Renal pelvis (tissue), 4 donors: ENCODE data around the gene APOBEC3A. TPM values are rescaled to one million over a fixed set of nuclear protein-coding genes. Genes with fewer than 3 reads are reported as not detected.
"Not testable (repeated sequence)": the region's sequence is repeated elsewhere in the genome, so short reads cannot be mapped to it uniquely, and the experiment has no call there.

ENCODE experiments used
- DNase-seq: peaks from one replicate; pipeline ENCODE4 v3.0.0-alpha.2; 2013
- polyA plus RNA-seq, 3 donors: library from polyadenylated mRNA; unstranded; fragments of 120-200 nt; gene quantifications; one replicate each; pipeline ENCODE4 v1.2.1, GENCODE V29; 2013; ENCODE audit not compliant: insufficient read length in 3 of 3

APOBEC3A gene
- polyA plus RNA-seq, 3 donors = 0.11 to 0.25 TPM; not detected in 1

- no peak for DNase-seq
These were observed 620 bp downstream of the APOBEC3A start for GRCh38 chr22:38957808-38958650.

DNA sequence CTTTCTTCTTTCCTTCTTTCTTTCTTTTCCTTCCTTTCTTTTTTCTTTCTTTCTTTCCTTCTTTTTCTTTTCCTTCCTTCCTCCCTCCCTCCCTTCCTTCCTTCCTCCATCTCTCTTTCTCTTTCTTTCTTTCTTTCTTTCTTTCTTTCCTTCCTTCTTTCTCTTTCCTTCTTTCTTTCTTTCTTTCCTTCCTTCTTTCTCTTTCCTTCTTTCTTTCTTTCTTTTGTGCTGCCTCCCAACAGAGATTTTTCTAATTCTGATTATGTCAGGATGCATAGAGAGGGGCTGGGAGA is 1.2 kb downstream of the APOBEC3A start:
- DNase-seq = not testable (repeated sequence)

DNA sequence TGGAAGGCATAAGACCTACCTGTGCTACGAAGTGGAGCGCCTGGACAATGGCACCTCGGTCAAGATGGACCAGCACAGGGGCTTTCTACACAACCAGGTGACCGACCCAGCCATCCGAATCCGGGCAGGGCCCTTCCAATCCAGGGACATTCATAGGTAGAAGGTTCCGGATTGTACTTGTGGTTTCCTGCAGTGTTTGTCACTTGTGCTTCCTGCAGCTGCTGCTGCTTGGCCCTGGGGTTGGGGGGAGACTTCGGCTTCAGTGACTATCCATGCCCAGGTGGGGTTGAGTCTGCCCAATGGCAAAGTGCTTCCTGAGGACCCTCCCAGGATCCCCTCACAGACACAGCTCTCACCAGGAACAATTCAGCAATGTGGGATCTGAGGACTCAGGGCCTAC is 2.2 kb downstream of the APOBEC3A start:
- no peak for DNase-seq

DNA sequence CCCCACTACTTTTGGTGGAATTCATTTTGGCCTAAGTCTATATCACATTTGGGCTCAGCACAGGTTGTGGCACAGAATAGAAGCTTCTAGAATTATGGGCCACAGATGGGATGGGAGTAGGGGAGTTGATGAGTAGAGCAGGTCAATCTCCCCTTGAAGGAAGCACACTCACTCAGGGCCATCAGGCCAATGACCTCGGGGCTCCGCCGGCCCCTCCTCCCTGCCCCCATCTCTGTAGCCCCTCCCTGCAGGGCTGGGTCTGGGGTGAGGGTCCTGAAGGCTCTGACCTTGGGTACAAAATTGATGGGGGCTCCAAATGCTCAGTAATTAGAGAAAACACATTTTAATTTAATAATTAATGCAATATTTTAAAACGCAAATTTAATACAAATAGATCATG is 3.3 kb downstream of the APOBEC3A start:
- not testable (repeated sequence) for DNase-seq

- not testable (repeated sequence) for DNase-seq
These were observed 5.9 kb downstream of the APOBEC3A start for GRCh38 chr22:38963291-38963738.

GRCh38 chr22:38963872-38964271 is 6.5 kb downstream of the APOBEC3A start:
- no peak for DNase-seq

- no peak for DNase-seq
These were observed 6.9 kb downstream of the APOBEC3A start for GRCh38 chr22:38964306-38964705.

- DNase-seq = no peak
These were observed 7.6 kb downstream of the APOBEC3A start for GRCh38 chr22:38964989-38965388.

DNA sequence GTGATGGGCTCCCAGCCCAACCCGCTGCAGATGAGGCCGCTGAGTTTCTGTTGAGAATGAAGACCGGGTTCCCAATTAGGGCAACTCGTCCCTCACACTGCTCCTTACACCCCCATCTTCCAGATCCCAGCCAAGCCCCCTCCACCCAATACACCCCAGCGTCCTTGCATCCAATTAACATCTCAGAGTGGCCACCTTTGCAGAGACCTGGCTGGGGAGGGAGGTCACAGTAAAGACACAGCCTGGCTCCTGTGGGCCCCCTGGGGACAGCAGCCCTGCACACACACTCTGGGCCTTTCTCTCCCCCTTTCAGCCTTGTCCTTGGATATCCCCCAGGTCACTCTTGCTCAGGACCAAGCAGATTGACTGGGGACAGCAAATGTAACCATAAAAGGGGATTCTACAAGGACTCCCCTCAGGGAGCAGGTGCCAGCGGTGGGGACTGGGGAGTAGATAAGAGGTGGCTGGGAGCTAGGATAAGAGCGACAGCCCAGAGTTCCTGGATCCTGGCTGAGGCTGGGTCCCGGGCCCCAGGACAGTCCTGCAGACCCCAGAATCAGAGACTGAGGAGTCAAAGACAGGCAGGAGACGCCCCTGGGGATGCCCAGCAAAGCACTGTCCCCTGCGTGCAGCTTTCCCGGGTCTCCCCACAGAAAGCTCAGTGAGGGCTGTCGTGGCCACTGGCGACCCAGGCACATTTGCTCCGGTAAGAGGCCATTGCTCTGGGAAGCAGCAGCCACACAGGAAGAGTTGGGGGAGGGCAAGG is 8.4 kb downstream of the APOBEC3A start:
- no peak for DNase-seq

DNA sequence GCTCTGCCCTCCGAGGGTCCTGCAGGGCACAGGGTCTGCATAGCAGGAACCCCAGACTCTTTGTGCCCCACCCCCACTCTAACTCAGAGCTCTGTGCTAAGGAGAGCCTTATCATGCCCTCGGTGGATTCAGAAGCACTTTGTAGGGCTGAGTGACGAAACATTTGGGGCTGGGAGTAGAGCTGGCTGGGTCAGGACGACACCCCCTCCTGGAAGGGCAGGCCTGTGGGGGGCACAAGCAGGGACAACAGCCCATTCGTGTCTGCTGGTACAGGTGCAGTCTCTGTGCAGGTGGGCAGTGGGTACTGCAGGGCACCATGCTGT is 8.9 kb downstream of the APOBEC3A start:
- DNase-seq = no peak

GRCh38 chr22:38966942-38967341 is 9.5 kb downstream of the APOBEC3A start:
- DNase-seq = no peak

- no peak for DNase-seq
These were observed 10.3 kb downstream of the APOBEC3A start for GRCh38 chr22:38967451-38968450.

DNA sequence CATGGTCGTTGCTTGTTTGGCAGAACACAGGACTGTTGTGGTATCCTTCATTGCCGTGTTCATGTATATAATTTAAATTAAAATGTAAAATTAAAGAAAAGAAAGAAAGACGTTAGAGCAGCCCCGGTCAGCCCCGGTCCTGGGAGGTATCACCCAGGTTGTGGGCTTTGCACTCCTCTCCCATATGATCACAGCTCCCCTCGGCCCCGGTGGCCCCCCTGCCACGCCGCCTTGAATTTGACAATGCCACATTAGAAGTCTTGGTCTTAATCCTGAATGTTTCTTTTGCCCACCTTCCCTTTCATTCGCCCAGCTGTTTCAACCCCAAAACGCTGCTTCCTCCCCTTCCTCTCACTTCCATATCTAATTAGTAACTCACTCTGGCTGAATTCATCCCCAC is 11.4 kb downstream of the APOBEC3A start:
- no peak for DNase-seq

- no peak for DNase-seq
These were observed 13.1 kb downstream of the APOBEC3A start for GRCh38 chr22:38970551-38970950.

- DNase-seq = no peak
These were observed 13.8 kb downstream of the APOBEC3A start for GRCh38 chr22:38971202-38971601.

DNA sequence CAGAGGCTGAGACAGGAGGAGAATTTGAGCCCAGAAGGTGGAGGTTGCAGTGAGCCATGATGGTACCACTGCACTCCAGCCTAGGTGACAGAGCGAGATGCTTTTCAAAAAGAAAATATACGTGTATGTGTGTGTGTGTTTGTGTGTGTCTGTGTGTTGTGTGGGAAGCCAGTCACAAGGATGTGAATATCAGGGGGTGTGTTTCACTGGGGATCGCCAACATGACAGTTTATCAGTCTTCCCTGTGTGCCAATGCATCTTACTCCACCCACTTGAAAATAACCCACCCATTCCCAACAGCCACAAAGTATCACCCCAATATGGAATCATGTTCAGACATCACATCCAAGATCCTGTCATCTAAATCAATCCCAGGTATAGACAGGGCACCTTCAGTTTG is 14.4 kb downstream of the APOBEC3A start:
- DNase-seq = no peak

- DNase-seq = no peak
These were observed 15.1 kb downstream of the APOBEC3A start for GRCh38 chr22:38972558-38972957.

- no peak for DNase-seq
These were observed 16.1 kb downstream of the APOBEC3A start for GRCh38 chr22:38973289-38974169.

GRCh38 chr22:38974170-38974825 is 16.9 kb downstream of the APOBEC3A start:
- no peak for DNase-seq

DNA sequence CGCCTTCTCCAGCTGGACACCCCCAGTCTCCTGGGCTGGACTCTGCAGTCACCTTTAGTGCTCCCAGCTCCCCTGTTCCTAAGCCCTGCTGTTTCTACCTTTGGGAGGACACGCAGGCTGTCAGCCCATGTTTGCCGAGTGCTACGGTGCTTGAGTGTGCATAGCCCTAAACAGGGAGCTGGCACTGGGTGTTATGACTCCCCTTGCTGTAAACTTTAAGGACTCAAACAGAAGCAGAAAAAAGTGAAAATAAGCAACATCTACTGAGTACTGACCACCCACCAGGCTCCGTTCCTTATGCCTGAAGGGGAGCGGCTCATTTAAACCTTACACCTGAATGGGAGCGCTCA is 17.4 kb downstream of the APOBEC3A start:
- DNase-seq = no peak

- DNase-seq = not testable (repeated sequence)
These were observed 19.9 kb downstream of the APOBEC3A start for GRCh38 chr22:38977289-38977688.
